IPS-20b (cell line): ENCODE measurements around the gene DYNLT4.

Experiments used
- H3K27ac ChIP-seq: one replicate; pipeline ENCODE4 v1.5.1; 2013; ENCODE audit warnings: low read length
- H3K27me3 ChIP-seq: 2 replicates; pipeline ENCODE4 v1.6.1; 2013; ENCODE audit warnings: mild to moderate bottlenecking, low read length, inconsistent platforms; ENCODE audit not compliant: insufficient read depth
- H3K36me3 ChIP-seq: 2 replicates; pipeline ENCODE4 v1.6.1; 2013; ENCODE audit warnings: low read depth, mild to moderate bottlenecking, inconsistent platforms, low read length, moderate library complexity; ENCODE audit not compliant: insufficient read depth
- H3K4me1 ChIP-seq: 2 replicates; pipeline ENCODE4 v1.6.1; 2013; ENCODE audit warnings: mild to moderate bottlenecking, control low read depth, inconsistent platforms, low read length, moderate library complexity; ENCODE audit not compliant: insufficient read depth
- H3K4me3 ChIP-seq: 2 replicates; pipeline ENCODE4 v1.5.1; 2013; ENCODE audit warnings: mild to moderate bottlenecking, low read length, inconsistent platforms
- H3K9ac ChIP-seq: 2 replicates; pipeline ENCODE4 v1.6.1; 2013; ENCODE audit warnings: low read depth, mild to moderate bottlenecking, inconsistent platforms, low read length, moderate library complexity
- H3K9me3 ChIP-seq: 2 replicates; pipeline ENCODE4 v1.6.1; 2013; ENCODE audit warnings: mild to moderate bottlenecking, low read depth, low read length, inconsistent platforms; ENCODE audit not compliant: insufficient read depth

The DYNLT4 gene

GRCh38 chr1:44790968-44791801 lies 16.0 kb downstream of the DYNLT4 start:
- Histone ChIP-seq H3K4me3 (no peak overlapping the region), H3K27me3 (peaks cover 7% of the 10 kb centered on the region), H3K36me3 (no peaks in the 10 kb centered on the region), H3K27ac (no peak overlapping the region), H3K4me1 (peaks cover 11% of the 10 kb centered on the region; the same call in 1 of the 2 replicates), H3K9me3 (no peaks in the 10 kb centered on the region), H3K9ac (no peak overlapping the region)

GRCh38 chr1:44788120-44788860 lies 18.9 kb downstream of the DYNLT4 start, which contains the start of gene BEST4:
TSS of gene BEST4 (minus strand) at chr1:44788170. CDS start at chr1:44787705, 465 bp downstream.
- H3K9me3 ChIP-seq, result no peaks in the 10 kb centered on the region
- no peak within 1 kb of the TSS for H3K9ac ChIP-seq
- no peaks in the 10 kb centered on the region for H3K36me3 ChIP-seq
- H3K4me1 ChIP-seq, result peaks cover 18% of the 10 kb centered on the region; the same call in 1 of the 2 replicates
- no peak within 1 kb of the TSS for H3K4me3 ChIP-seq
- H3K27ac ChIP-seq, result no peak within 1 kb of the TSS
- H3K27me3 ChIP-seq, result peaks cover 23% of the 10 kb centered on the region

- Histone ChIP-seq H3K9ac (no peak overlapping the region), H3K4me1 (peaks cover 18% of the 10 kb centered on the region; the same call in 1 of the 2 replicates), H3K36me3 (no peaks in the 10 kb centered on the region), H3K27ac (no peak overlapping the region), H3K4me3 (no peak overlapping the region), H3K27me3 (peaks cover 23% of the 10 kb centered on the region), H3K9me3 (no peaks in the 10 kb centered on the region)
Observed at GRCh38 chr1:44787506-44787905, 19.6 kb downstream of the DYNLT4 start.

GRCh38 chr1:44786841-44787426 lies 20.2 kb downstream of the DYNLT4 start:
- Histone ChIP-seq H3K9me3 (no peaks in the 10 kb centered on the region), H3K4me3 (peak overlapping the region; percentile 66; the same call in 1 of the 2 replicates)

GRCh38 chr1:44786138-44786840 lies 20.9 kb downstream of the DYNLT4 start:
- Histone ChIP-seq H3K27me3 (peaks cover 23% of the 10 kb centered on the region), H3K36me3 (peaks cover 3% of the 10 kb centered on the region; the same call in 1 of the 2 replicates), H3K4me3 (peak overlapping the region; percentile 66), H3K9ac (peak overlapping the region; percentile 75; the same call in 1 of the 2 replicates), H3K9me3 (no peaks in the 10 kb centered on the region), H3K4me1 (peaks cover 18% of the 10 kb centered on the region; the same call in 1 of the 2 replicates), H3K27ac (no peak overlapping the region)

More at GRCh38 chr1:44786841-44787426, 20.2 kb downstream of the DYNLT4 start:
- Histone ChIP-seq H3K36me3 (no peaks in the 10 kb centered on the region), H3K4me1 (peaks cover 18% of the 10 kb centered on the region; the same call in 1 of the 2 replicates), H3K9ac (peak overlapping the region; percentile 75; the same call in 1 of the 2 replicates), H3K27ac (no peak overlapping the region), H3K27me3 (peaks cover 23% of the 10 kb centered on the region)

GRCh38 chr1:44785501-44786137 lies 21.5 kb downstream of the DYNLT4 start:
- peak overlapping the region; percentile 66; the same call in 1 of the 2 replicates for H3K4me3 ChIP-seq
- H3K27me3 ChIP-seq, result peaks cover 23% of the 10 kb centered on the region
- no peak overlapping the region for H3K27ac ChIP-seq
- H3K36me3 ChIP-seq, result peaks cover 9% of the 10 kb centered on the region; the same call in 1 of the 2 replicates
- no peaks in the 10 kb centered on the region for H3K9me3 ChIP-seq
- peaks cover 18% of the 10 kb centered on the region; the same call in 1 of the 2 replicates for H3K4me1 ChIP-seq
- peak overlapping the region; percentile 75; the same call in 1 of the 2 replicates for H3K9ac ChIP-seq

GRCh38 chr1:44785029-44785380 lies 22.1 kb downstream of the DYNLT4 start:
- Histone ChIP-seq H3K36me3 (peaks cover 13% of the 10 kb centered on the region; the same call in 1 of the 2 replicates), H3K27me3 (peaks cover 23% of the 10 kb centered on the region), H3K27ac (no peak overlapping the region), H3K9me3 (no peaks in the 10 kb centered on the region), H3K4me1 (peaks cover 18% of the 10 kb centered on the region; the same call in 1 of the 2 replicates), H3K9ac (no peak overlapping the region), H3K4me3 (peak overlapping the region; percentile 64)

GRCh38 chr1:44784094-44785028 lies 22.8 kb downstream of the DYNLT4 start:
- H3K9ac ChIP-seq, result peak overlapping the region; percentile 72; the same call in 1 of the 2 replicates
- peaks cover 15% of the 10 kb centered on the region; the same call in 1 of the 2 replicates for H3K4me1 ChIP-seq
- H3K36me3 ChIP-seq, result peaks cover 20% of the 10 kb centered on the region
- H3K27ac ChIP-seq, result no peak overlapping the region
- H3K4me3 ChIP-seq, result peak overlapping the region; percentile 64
- no peaks in the 10 kb centered on the region for H3K9me3 ChIP-seq
- H3K27me3 ChIP-seq, result peaks cover 23% of the 10 kb centered on the region

- H3K27me3 ChIP-seq, result peaks cover 23% of the 10 kb centered on the region
- H3K9me3 ChIP-seq, result no peaks in the 10 kb centered on the region
- H3K4me1 ChIP-seq, result peaks cover 15% of the 10 kb centered on the region; the same call in 1 of the 2 replicates
- H3K4me3 ChIP-seq, result peak overlapping the region; percentile 53
- peaks cover 27% of the 10 kb centered on the region for H3K36me3 ChIP-seq
- peak overlapping the region; percentile 66; the same call in 1 of the 2 replicates for H3K9ac ChIP-seq
- H3K27ac ChIP-seq, result no peak overlapping the region
Observed at GRCh38 chr1:44783697-44784093, 23.5 kb downstream of the DYNLT4 start.
